ENCODE measurements around the gene ANO9.

DNA sequence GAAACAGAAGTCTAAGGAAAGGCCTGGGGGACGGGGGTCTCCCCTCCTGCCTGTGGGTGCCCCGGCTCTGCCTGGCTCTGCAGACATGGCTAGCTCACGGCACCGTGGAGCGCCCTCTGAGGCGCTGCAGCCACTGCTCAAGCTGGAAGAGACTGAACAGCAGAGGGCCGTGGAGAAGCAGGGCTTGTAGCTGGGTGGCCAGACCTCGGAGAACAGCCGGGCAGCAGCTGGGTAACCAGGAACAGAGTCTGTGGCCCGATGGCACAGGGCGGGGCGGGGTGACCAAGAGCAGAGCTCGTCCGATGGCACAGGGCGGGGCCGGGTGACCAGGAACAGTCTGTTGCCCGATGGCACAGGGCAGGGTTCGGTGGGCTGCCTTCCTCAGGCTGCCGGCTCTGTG is 47.2 kb upstream of the ANO9 start:
- no peak for TF ChIP-seq EZH2 (optimal IDR thresholded peaks at IDR 0.05; ENCODE audit: low read depth, low read length)
- TF ChIP-seq, protein P1, sequence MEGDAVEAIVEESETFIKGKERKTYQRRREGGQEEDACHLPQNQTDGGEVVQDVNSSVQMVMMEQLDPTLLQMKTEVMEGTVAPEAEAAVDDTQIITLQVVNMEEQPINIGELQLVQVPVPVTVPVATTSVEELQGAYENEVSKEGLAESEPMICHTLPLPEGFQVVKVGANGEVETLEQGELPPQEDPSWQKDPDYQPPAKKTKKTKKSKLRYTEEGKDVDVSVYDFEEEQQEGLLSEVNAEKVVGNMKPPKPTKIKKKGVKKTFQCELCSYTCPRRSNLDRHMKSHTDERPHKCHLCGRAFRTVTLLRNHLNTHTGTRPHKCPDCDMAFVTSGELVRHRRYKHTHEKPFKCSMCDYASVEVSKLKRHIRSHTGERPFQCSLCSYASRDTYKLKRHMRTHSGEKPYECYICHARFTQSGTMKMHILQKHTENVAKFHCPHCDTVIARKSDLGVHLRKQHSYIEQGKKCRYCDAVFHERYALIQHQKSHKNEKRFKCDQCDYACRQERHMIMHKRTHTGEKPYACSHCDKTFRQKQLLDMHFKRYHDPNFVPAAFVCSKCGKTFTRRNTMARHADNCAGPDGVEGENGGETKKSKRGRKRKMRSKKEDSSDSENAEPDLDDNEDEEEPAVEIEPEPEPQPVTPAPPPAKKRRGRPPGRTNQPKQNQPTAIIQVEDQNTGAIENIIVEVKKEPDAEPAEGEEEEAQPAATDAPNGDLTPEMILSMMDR (IDR thresholded peaks at IDR 0.05; ENCODE audit: low read length) = no peak
